NCI-H526 (cell line): ENCODE results near the gene TRIM2.

Source experiments
- DNase-seq, 2 experiments: peaks; one replicate each; lab custom pipeline; 2025; lab: John Stamatoyannopoulos, UW

Gene TRIM2

DNA sequence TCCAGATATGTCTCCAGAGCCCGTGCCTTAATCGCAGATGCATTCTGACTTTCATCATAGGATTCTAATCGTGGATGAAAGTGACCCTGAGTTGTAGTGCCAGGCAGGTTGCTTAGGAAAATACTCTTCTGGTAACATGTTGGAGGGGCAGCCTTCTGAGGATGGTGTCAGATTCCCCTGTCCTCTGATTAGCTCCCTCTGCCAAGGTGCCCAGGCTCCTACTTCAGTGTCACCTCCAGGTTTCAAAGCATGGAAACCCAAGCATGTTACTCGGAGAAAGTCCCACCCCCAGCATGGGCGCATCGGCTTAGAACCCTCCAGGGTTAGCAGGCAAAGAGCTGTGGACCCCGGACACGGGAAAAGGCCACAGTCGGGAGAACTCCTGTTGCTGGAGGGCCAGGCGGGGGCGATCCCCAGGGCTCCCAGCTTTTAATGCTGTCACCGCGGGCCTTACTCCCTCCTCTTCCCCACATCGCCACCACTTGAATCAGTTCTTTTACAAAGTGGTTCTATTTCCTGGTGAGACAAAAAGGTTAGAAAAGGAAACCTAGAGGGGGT is 44.5 kb downstream of the TRIM2 start:
- DNase-seq: peak; percentile 39 to 70

DNA sequence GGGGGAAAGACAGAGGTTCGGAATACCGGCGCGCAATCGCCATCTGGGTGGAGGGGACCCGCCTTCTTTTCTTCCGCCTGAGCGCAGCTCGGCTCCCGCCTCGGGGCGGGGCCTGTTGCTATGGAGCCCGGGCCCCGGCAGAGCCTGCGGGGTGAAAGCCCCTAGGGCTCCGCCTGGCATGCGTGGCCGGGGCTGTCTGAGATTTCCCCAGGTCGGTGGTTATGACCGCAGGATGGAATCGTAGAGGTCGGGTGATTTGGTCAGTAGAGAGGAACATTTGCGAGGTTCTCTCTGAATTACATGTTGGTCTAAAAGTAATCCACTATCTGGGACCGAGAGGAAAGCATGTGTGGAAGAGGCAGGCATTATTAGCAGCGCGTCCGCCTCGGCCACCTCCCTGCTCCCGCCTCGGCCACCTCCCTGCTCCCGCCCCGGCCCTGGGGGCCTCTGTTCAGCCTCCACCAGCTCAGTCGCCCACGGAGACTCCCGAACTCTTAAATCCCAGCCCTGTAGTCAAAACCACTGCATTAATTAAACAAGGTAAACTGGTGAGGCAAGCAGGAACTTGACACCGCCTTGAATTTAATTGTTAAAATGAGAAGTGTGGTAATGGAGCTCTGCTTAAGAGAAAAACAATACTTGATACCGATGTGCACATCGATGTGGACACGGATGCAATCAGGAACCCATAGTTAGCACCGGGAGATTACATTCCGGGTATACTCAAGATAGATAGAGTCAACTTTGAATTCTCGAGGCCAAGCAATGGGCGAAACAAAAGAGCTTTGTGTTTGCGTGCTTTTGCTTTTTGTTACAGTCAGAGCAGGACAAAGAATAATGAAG is 45.2 kb downstream of the TRIM2 start:
- peak; percentile 65 to 92 for DNase-seq

- DNase-seq: no peak
These were observed 47.9 kb downstream of the TRIM2 start for GRCh38 chr4:153252122-153252521.

DNA sequence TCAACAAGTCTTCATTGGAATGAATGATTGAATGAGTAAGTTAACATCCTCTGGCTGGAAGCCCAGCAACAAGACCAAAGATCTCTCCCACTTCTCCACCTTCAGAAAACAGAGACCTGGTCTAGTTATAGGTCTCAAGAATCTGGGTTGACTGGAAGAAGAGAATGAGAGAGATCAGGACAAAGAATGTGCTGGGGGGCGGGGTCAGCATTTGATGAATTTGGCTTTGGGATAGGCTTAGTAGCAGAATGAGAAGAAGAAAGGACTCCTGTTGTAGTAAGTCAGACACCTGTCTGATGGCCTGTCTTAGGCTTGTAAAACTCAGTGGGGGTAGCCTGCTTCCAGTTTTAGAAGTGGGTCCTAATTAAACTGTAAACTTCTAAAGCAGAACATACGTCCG is 51.0 kb downstream of the TRIM2 start:
- no peak for DNase-seq

- peak in 1 of 2 experiments; percentile 24 for DNase-seq
These were observed 52.9 kb downstream of the TRIM2 start for GRCh38 chr4:153257151-153257620.

GRCh38 chr4:153257991-153258390 is 53.7 kb downstream of the TRIM2 start:
- peak in 1 of 2 experiments; percentile 24 for DNase-seq

DNA sequence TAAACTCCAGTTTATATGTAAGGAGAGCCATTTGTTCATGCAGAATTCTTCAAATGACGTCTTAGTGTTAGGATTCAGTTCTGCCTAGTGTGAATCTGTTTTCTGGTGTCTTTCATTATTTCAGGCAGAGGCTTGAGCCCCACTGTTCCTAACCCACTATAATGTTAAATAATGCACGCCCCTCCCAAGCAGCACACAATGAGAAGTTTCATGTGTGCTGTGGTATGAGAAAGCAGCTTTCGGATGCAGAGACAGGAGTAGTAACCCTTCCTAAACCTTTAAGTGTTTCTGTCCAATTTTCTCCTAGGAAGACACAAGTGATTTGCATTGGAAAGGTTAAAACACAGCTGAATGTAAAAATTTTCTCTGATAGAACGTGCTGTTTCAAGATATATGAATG is 54.5 kb downstream of the TRIM2 start:
- DNase-seq: peak in 1 of 2 experiments; percentile 18

GRCh38 chr4:153259661-153260060 is 55.4 kb downstream of the TRIM2 start:
- peak in 1 of 2 experiments; percentile 26 for DNase-seq

GRCh38 chr4:153260132-153260531 is 55.9 kb downstream of the TRIM2 start:
- DNase-seq: no peak

- DNase-seq: no peak
These were observed 56.5 kb downstream of the TRIM2 start for GRCh38 chr4:153260553-153261300.

- no peak for DNase-seq
These were observed 57.2 kb downstream of the TRIM2 start for GRCh38 chr4:153261461-153261860.

GRCh38 chr4:153261914-153262313 is 57.7 kb downstream of the TRIM2 start:
- DNase-seq: no peak

DNA sequence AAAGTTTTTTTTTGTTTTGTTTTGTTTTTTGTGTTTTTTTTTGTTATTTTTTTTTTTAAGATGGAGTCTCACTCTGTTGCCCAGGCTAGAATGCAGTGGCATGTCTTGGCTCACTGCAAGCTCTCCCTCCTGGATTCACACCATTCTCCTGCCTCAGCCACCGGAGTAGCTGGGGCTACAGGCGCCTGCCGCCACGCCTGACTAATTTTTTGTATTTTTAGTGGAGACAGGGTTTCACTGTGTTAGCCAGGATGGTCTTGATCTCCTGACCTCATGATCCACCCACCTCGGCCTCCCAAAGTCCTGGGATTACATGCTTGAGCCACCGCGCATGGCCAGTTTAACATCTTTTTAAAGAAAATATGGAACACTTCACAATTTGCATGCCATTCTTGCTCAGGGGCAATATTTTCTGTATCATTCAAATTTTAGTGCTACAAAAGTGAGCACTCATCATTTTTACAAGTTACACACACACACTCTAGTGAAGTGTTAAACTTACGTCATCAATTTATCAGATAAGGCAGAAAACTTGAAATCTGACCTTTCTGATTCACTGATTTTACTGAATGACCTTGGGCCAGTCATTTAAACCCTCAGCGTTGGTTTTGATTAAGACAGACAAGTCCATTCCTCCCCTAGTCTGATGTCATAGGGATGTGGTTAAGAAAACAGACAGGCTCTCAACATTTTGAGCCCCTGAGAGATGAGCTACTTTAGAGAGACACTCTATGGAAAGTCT is 61.2 kb downstream of the TRIM2 start:
- DNase-seq: no peak

DNA sequence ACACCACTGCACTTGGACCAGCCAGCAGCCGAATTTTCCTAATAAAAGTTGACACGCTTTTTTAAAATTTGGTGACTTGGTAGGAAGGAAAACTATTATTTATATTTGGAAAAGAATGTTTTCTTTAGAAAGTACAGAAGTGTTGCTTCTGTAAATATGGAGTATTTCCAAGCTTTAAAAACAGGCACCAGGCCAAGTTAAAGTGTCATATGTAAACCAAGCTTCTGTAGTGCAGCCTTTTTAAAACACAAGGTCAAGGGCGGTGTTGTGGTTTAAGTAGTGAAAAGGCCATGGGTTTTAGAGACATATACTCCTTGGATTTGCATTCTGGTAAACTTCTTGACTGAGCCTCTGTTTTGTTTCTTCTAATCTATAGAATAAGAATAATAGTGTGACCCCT is 62.7 kb downstream of the TRIM2 start:
- DNase-seq: no peak

- no peak for DNase-seq
These were observed 63.6 kb downstream of the TRIM2 start for GRCh38 chr4:153267890-153268289.

- DNase-seq: no peak
These were observed 64.1 kb downstream of the TRIM2 start for GRCh38 chr4:153268295-153268694.

GRCh38 chr4:153269218-153269990 is 65.2 kb downstream of the TRIM2 start:
- DNase-seq: no peak

GRCh38 chr4:153270361-153270760 is 66.1 kb downstream of the TRIM2 start:
- DNase-seq: no peak

DNA sequence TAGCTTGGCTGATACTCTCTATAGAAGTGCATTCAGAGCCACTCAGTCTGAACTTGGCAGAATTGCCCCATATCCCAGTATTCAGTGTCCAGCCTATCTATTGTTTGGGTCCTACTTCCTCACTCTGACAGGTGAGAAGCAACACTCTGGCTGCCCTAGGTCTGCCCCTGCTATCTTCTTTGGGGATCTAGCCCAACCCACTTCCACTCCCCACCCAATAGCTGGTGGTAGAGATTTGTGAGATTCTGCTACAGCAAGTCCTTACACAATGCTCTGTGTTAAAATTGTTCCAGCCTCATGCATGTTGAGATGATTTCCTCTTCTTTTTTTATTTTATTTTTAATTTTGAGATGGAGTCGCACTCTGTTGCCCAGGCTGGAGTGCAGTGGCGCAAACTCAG is 67.6 kb downstream of the TRIM2 start:
- no peak for DNase-seq

- DNase-seq: no peak
These were observed 69.5 kb downstream of the TRIM2 start for GRCh38 chr4:153273751-153274150.

GRCh38 chr4:153274967-153275366 is 70.7 kb downstream of the TRIM2 start:
- DNase-seq: no peak
